ENCODE measurements around the gene BNIP5.

Gene BNIP5

GRCh38 chr6:36328600-36328999 is 8.1 kb downstream of the BNIP5 start:
- CTCF ChIA-PET: interaction anchor here (1.5 to 4.0 kb wide), 2 partner anchors 12 to 27 kb away, joined by 8 to 28 read pairs; no protein-coding TSS in a partner anchor
- TF ChIP-seq CTCF (IDR thresholded peaks at IDR 0.05; ENCODE audit: control extremely low read depth, extremely low read depth, low read depth, missing control alignments): no peak

GRCh38 chr6:36327919-36328236 is 8.8 kb downstream of the BNIP5 start:
- DNase-seq (ENCODE audit: extremely low spot score): no peak
- ChIA-PET CTCF (interaction anchor here (1.0 to 3.9 kb wide), 5 partner anchors 8 to 34 kb away, joined by 3 to 20 read pairs (median 10); partner anchors contain the start of gene BNIP5), POLR2A (no interaction called here)
- no peak for TF ChIP-seq CTCF (IDR thresholded peaks at IDR 0.05; ENCODE audit: control extremely low read depth, extremely low read depth, low read depth, missing control alignments)

More at GRCh38 chr6:36328600-36328999, 8.1 kb downstream of the BNIP5 start:
- POLR2A ChIA-PET: no interaction called here
- no peak for DNase-seq (ENCODE audit: extremely low spot score)

GRCh38 chr6:36327226-36327918 is 9.3 kb downstream of the BNIP5 start:
- CTCF ChIA-PET: interaction anchor here (1.0 to 3.9 kb wide), 5 partner anchors 9 to 34 kb away, joined by 3 to 20 read pairs (median 10); partner anchors contain the start of gene BNIP5
- TF ChIP-seq CTCF (IDR thresholded peaks at IDR 0.05; ENCODE audit: control extremely low read depth, extremely low read depth, low read depth, missing control alignments): no peak
- POLR2A ChIA-PET: no interaction called here
- DNase-seq (ENCODE audit: extremely low spot score): no peak

- no peak for DNase-seq (ENCODE audit: extremely low spot score)
- CTCF ChIA-PET: interaction anchor here (0.7 to 3.9 kb wide), 5 partner anchors 9 to 24 kb away, joined by 3 to 20 read pairs (median 10); partner anchors contain the start of gene BNIP5
- POLR2A ChIA-PET: no interaction called here
- no peak for TF ChIP-seq CTCF (IDR thresholded peaks at IDR 0.05; ENCODE audit: control extremely low read depth, extremely low read depth, low read depth, missing control alignments)
Measured at GRCh38 chr6:36326356-36326995, 10.2 kb downstream of the BNIP5 start.

- no peak for TF ChIP-seq CTCF (IDR thresholded peaks at IDR 0.05; ENCODE audit: control extremely low read depth, extremely low read depth, low read depth, missing control alignments)
- CTCF ChIA-PET: interaction anchor here (1.4 to 3.9 kb wide), 5 partner anchors 8 to 36 kb away, joined by 3 to 20 read pairs (median 6); partner anchors contain the start of gene BNIP5
- no peak for DNase-seq (ENCODE audit: extremely low spot score)
- POLR2A ChIA-PET: no interaction called here
Measured at GRCh38 chr6:36324715-36325114, 12.0 kb downstream of the BNIP5 start.

- TF ChIP-seq CTCF (IDR thresholded peaks at IDR 0.05; ENCODE audit: control extremely low read depth, extremely low read depth, low read depth, missing control alignments): no peak
- ChIA-PET CTCF (interaction anchor here (1.6 to 3.9 kb wide), 3 partner anchors 8 to 22 kb away, joined by 3 to 20 read pairs (median 6); no protein-coding TSS in a partner anchor), POLR2A (no interaction called here)
- DNase-seq (ENCODE audit: extremely low spot score): no peak
Measured at GRCh38 chr6:36324191-36324590, 12.5 kb downstream of the BNIP5 start.
